H1 (cell line): ENCODE data around the gene MRPS5. TPM values are rescaled to one million over a fixed set of nuclear protein-coding genes. Genes with fewer than 3 reads are reported as not detected.

Experiments used
- CTCF ChIA-PET: fragments of 300-600 bp; sonication (Branson Sonifier 250); formaldehyde crosslinking; loops from one replicate; lab custom pipeline; 2021; ENCODE audit not compliant: partially characterized antibody; lab: Charles Lee
- POLR2A ChIA-PET: fragments of 300-600 bp; sonication (Branson Sonifier 250); formaldehyde crosslinking; loops from one replicate; lab custom pipeline; 2021; ENCODE audit warnings: inconsistent platforms; ENCODE audit not compliant: partially characterized antibody; lab: Charles Lee
- DNase-seq, 2 experiments: peaks; one replicate each; pipeline versions ENCODE4 v3.0.0 to v3.0.0-alpha.2; 2010 to 2022; ENCODE audit warnings: low spot score in 2 of 2, low read depth in 1 of 2, mixed read lengths in 1 of 2
- FAIRE-seq: peaks from 2 replicates; lab custom pipeline; 2011; peaks lifted over from hg19 to GRCh38; lab: Jason Lieb, UNC
- H2AFZ ChIP-seq: 2 replicates; pipeline ENCODE4 v1.8.1; 2012; ENCODE audit warnings: low read length, inconsistent platforms
- H2AK5ac ChIP-seq: 2 replicates; pipeline ENCODE4 v1.6.1; 2013; ENCODE audit warnings: low read depth, low read length
- H2BK120ac ChIP-seq: replicated peaks from 2 replicates; pipeline ENCODE3; 2013; ENCODE audit warnings: low read depth, low read length, inconsistent platforms
- H2BK12ac ChIP-seq: 2 replicates; pipeline ENCODE4 v1.6.1; 2013; ENCODE audit warnings: low read depth, low read length
- H2BK15ac ChIP-seq: 2 replicates; pipeline ENCODE4 v1.6.1; 2013; ENCODE audit warnings: low read length
- H2BK20ac ChIP-seq: 2 replicates; pipeline ENCODE4 v1.6.1; 2013; ENCODE audit warnings: low read length
- H2BK5ac ChIP-seq: 2 replicates; pipeline ENCODE4 v1.6.1; 2013; ENCODE audit warnings: low read depth, low read length
- H3K14ac ChIP-seq: 2 replicates; pipeline ENCODE4 v1.6.1; 2013; ENCODE audit warnings: inconsistent platforms; ENCODE audit not compliant: insufficient read length
- H3K18ac ChIP-seq: 2 replicates; pipeline ENCODE4 v1.6.1; 2013; ENCODE audit warnings: low read length; ENCODE audit errors: extremely low read depth
- H3K23ac ChIP-seq: 2 replicates; pipeline ENCODE4 v1.6.1; 2013; ENCODE audit warnings: inconsistent platforms; ENCODE audit not compliant: insufficient read length
- H3K23me2 ChIP-seq: 2 replicates; pipeline ENCODE4 v1.6.1; 2013; ENCODE audit warnings: low read depth, low read length
- H3K27ac ChIP-seq: 2 replicates; pipeline ENCODE4 v1.6.1; 2011; ENCODE audit warnings: low read depth, low read length, inconsistent platforms
- H3K27me3 ChIP-seq, 4 experiments: replicated peaks in 1 of 4; 1 replicate in 1 of 4; 2 replicates in 3 of 4; pipeline versions ENCODE4 v1.6.1 to v1.8.1; 2011 to 2013; ENCODE audit warnings: low read length in 3 of 4, mild to moderate bottlenecking in 3 of 4, inconsistent platforms in 2 of 4, mixed read lengths in 2 of 4, moderate library complexity in 1 of 4; ENCODE audit not compliant: control insufficient read depth in 3 of 4, insufficient read depth in 3 of 4; ENCODE audit errors: extremely low read depth in 1 of 4
- H3K36me3 ChIP-seq, 4 experiments: 2 replicates each; pipeline versions ENCODE4 v1.6.1 to v1.8.1; 2011 to 2013; ENCODE audit warnings: mild to moderate bottlenecking in 4 of 4, low read length in 3 of 4, moderate library complexity in 2 of 4, control low read depth in 1 of 4, inconsistent platforms in 1 of 4; ENCODE audit not compliant: insufficient read depth in 4 of 4, control insufficient read depth in 2 of 4
- H3K4ac ChIP-seq: replicated peaks from 2 replicates; pipeline ENCODE3; 2013; ENCODE audit warnings: low read length, low read depth, mixed read lengths, inconsistent platforms; ENCODE audit not compliant: insufficient read length
- H3K4me1 ChIP-seq, 4 experiments: replicated peaks in 1 of 4; 1 replicate in 1 of 4; 2 replicates in 3 of 4; pipeline versions ENCODE4 v1.6.1 to v1.8.1; 2011 to 2013; ENCODE audit warnings: low read length in 3 of 4, inconsistent platforms in 2 of 4, mixed read lengths in 1 of 4; ENCODE audit not compliant: insufficient read depth in 4 of 4, control insufficient read depth in 3 of 4
- H3K4me2 ChIP-seq, 2 experiments: 2 replicates each; pipeline versions ENCODE4 v1.6.1 to v1.8.1; 2011 to 2013; ENCODE audit warnings: low read depth in 2 of 2, low read length in 2 of 2, control low read depth in 1 of 2, inconsistent platforms in 1 of 2, mild to moderate bottlenecking in 1 of 2; ENCODE audit not compliant: insufficient read depth in 1 of 2
- H3K4me3 ChIP-seq, 4 experiments: fragments of 200-600, 300-600 bp in 1 of 4; sonication (generic), shearing (Covaris generic), sonication (Bioruptor Twin) in 1 of 4; 2 replicates each; pipeline versions ENCODE4 v1.5.1 to v1.8.1; 2011 to 2016; ENCODE audit warnings: low read length in 4 of 4, low read depth in 3 of 4, control low read depth in 2 of 4, inconsistent platforms in 2 of 4, mild to moderate bottlenecking in 2 of 4, mixed read lengths in 1 of 4, moderate library complexity in 1 of 4; ENCODE audit not compliant: insufficient read depth in 2 of 4; ENCODE audit errors: extremely low read depth in 1 of 4
- H3K56ac ChIP-seq: replicated peaks from 2 replicates; pipeline ENCODE3; 2013; ENCODE audit warnings: low read depth, mild to moderate bottlenecking, mixed read lengths, low read length, inconsistent platforms; ENCODE audit not compliant: insufficient read length
- H3K79me1 ChIP-seq: 2 replicates; pipeline ENCODE4 v1.6.1; 2013; ENCODE audit warnings: low read depth, low read length, control low read depth
- H3K79me2 ChIP-seq, 2 experiments: 2 replicates each; pipeline versions ENCODE4 v1.6.1 to v1.8.1; 2012 to 2013; ENCODE audit warnings: low read length in 2 of 2, mild to moderate bottlenecking in 2 of 2, inconsistent platforms in 1 of 2; ENCODE audit not compliant: insufficient read depth in 2 of 2, control insufficient read depth in 1 of 2
- H3K9ac ChIP-seq, 4 experiments: replicated peaks in 1 of 4; 1 replicate in 1 of 4; 2 replicates in 3 of 4; pipeline versions ENCODE4 v1.6.1 to v1.8.1; 2011 to 2013; ENCODE audit warnings: low read depth in 3 of 4, low read length in 3 of 4, control low read depth in 2 of 4, mild to moderate bottlenecking in 2 of 4, moderate library complexity in 2 of 4, inconsistent platforms in 1 of 4; ENCODE audit errors: extremely low read depth in 1 of 4
- H3K9me3 ChIP-seq, 2 experiments: 2 replicates each; pipeline versions ENCODE4 v1.6.1 to v1.8.1; 2012 to 2013; ENCODE audit warnings: mild to moderate bottlenecking in 2 of 2, moderate library complexity in 2 of 2, control low read depth in 1 of 2, inconsistent platforms in 1 of 2, low read depth in 1 of 2, low read length in 1 of 2, mixed read lengths in 1 of 2; ENCODE audit not compliant: insufficient read depth in 2 of 2
- H4K20me1 ChIP-seq, 2 experiments: replicated peaks in 1 of 2; 2 replicates each; pipeline versions ENCODE3 to v1.8.1; 2011 to 2013; ENCODE audit warnings: inconsistent platforms in 2 of 2, low read length in 2 of 2, mild to moderate bottlenecking in 1 of 2; ENCODE audit not compliant: insufficient read depth in 2 of 2, control insufficient read depth in 1 of 2
- H4K5ac ChIP-seq: 2 replicates; pipeline ENCODE4 v1.6.1; 2013; ENCODE audit warnings: low read length, low read depth, mixed read lengths, inconsistent platforms; ENCODE audit not compliant: insufficient read length
- H4K8ac ChIP-seq: 2 replicates; pipeline ENCODE4 v1.8.0; 2013; ENCODE audit warnings: mild to moderate bottlenecking, moderate library complexity, low read length, inconsistent platforms; ENCODE audit not compliant: insufficient read depth; ENCODE audit errors: extremely low read depth
- H4K91ac ChIP-seq: replicated peaks from 2 replicates; pipeline ENCODE3; 2013; ENCODE audit warnings: low read length, mixed read lengths, inconsistent platforms; ENCODE audit not compliant: insufficient read length
- BCL11A ChIP-seq, 2 experiments: IDR thresholded peaks; one replicate each; pipeline ENCODE4 v1.6.1; 2011; ENCODE audit warnings: low read depth in 2 of 2, low read length in 2 of 2, mild to moderate bottlenecking in 2 of 2
- CEBPB ChIP-seq: IDR thresholded peaks from 2 replicates; pipeline ENCODE4 v1.6.1; 2012; ENCODE audit warnings: low read depth, low read length
- CHD1 ChIP-seq: IDR thresholded peaks from 2 replicates; pipeline ENCODE4 v1.6.1; 2012; ENCODE audit warnings: low read depth, low read length, improper control_type of control experiment
- EP300 ChIP-seq, 2 experiments: IDR thresholded peaks; 1 replicate in 1 of 2; 2 replicates in 1 of 2; pipeline ENCODE4 v1.6.1; 2011 to 2012; ENCODE audit warnings: low read depth in 2 of 2, low read length in 2 of 2, mild to moderate bottlenecking in 2 of 2, borderline replicate concordance in 1 of 2, inconsistent platforms in 1 of 2, moderate library complexity in 1 of 2
- EZH2 ChIP-seq: fragments of 200-600 bp; sonication (generic); IDR thresholded peaks from 2 replicates; pipeline ENCODE4 v1.7.1; 2012; ENCODE audit warnings: low read depth, mild to moderate bottlenecking, moderate library complexity, low read length, inconsistent platforms; ENCODE audit not compliant: severe bottlenecking
- HDAC2 ChIP-seq, 2 experiments: fragments of 300-600 bp in 1 of 2; sonication (generic) in 1 of 2; IDR thresholded peaks; 2 replicates each; pipeline ENCODE4 v1.6.1; 2011 to 2012; ENCODE audit warnings: low read depth in 2 of 2, low read length in 2 of 2, mild to moderate bottlenecking in 2 of 2, moderate library complexity in 2 of 2, borderline replicate concordance in 1 of 2, inconsistent platforms in 1 of 2
- HDAC6 ChIP-seq: IDR thresholded peaks from one replicate; pipeline ENCODE4 v1.7.1; 2012; ENCODE audit warnings: low read depth, mild to moderate bottlenecking, inconsistent platforms, low read length, moderate library complexity
- JUND ChIP-seq: IDR thresholded peaks from 2 replicates; pipeline ENCODE4 v1.6.1; 2011; ENCODE audit warnings: mild to moderate bottlenecking, improper control_type of control experiment, low read length
- KDM4A ChIP-seq: IDR thresholded peaks from one replicate; pipeline ENCODE4 v1.7.1; 2012; ENCODE audit warnings: low read depth, mild to moderate bottlenecking, moderate library complexity, low read length, inconsistent platforms; ENCODE audit not compliant: severe bottlenecking
- RNF2 ChIP-seq: fragments of 200-900, 300-1000 bp; sonication (generic); IDR thresholded peaks from 2 replicates; pipeline ENCODE4 v1.7.1; 2016; ENCODE audit warnings: borderline replicate concordance, low read depth, mild to moderate bottlenecking, antibody characterized with exemption, low read length; ENCODE audit not compliant: poor library complexity, severe bottlenecking; ENCODE audit errors: missing control alignments
- SIRT6 ChIP-seq: IDR thresholded peaks from one replicate; pipeline ENCODE4 v1.7.1; 2012; ENCODE audit warnings: low read length, inconsistent platforms
- SIX5 ChIP-seq: IDR thresholded peaks from 2 replicates; pipeline ENCODE4 v1.6.1; 2011; ENCODE audit warnings: mild to moderate bottlenecking, low read depth, low read length
- SP1 ChIP-seq: IDR thresholded peaks from 2 replicates; pipeline ENCODE4 v1.6.1; 2011; ENCODE audit warnings: low read depth, low read length
- SP2 ChIP-seq: IDR thresholded peaks from 2 replicates; pipeline ENCODE4 v1.6.1; 2012; ENCODE audit warnings: mild to moderate bottlenecking, low read length, inconsistent platforms
- SRF ChIP-seq: IDR thresholded peaks from 2 replicates; pipeline ENCODE4 v1.6.1; 2011; ENCODE audit warnings: mild to moderate bottlenecking, low read depth, low read length, moderate library complexity
- WGBS, 2 experiments: shearing (Covaris generic) in 1 of 2; methylation state at CpG; one replicate each; pipeline versions ENCODE4 v1.1.6 to v1.1.7; 2013 to 2015; ENCODE audit warnings: low lambda C conversion rate in 2 of 2, mixed read lengths in 2 of 2, inconsistent platforms in 1 of 2, low coverage in 1 of 2, missing lambda C conversion rate in 1 of 2; ENCODE audit not compliant: insufficient replicate concordance in 2 of 2, insufficient coverage in 1 of 2, insufficient read length in 1 of 2; ENCODE audit errors: extremely low coverage in 1 of 2, missing lambda C conversion rate in 1 of 2; 5-methylcytosine and 5-hydroxymethylcytosine counted together
- polyA plus RNA-seq, 7 experiments: library from polyadenylated mRNA; depleted of rRNA in 3 of 7; stranded (reverse) in 5 of 7; unstranded in 2 of 7; fragments of >200 nt in 5 of 7; fragments of 200-250 nt in 2 of 7; gene quantifications; 1 replicate in 5 of 7; 2 replicates in 1 of 7; 4 replicates in 1 of 7; pipeline versions ENCODE4 v1.2.1 to v1.2.3, GENCODE V29; 2011 to 2013; ENCODE audit warnings: missing spikeins in 2 of 7, mixed read lengths in 2 of 7
- total RNA-seq: library from RNA; stranded (reverse); fragmentation: NEBNext Ultra II Directional; extraction: Animal tissue kit (Norgen Biotek cat#: 25700); gene quantifications from 2 replicates; pipeline ENCODE4 v1.2.1, GENCODE V29; 2021

MRPS5 gene
- total and polyA plus RNA-seq, 2 of the 8 experiments (the other 6 are each of a cell fraction or from before 2014, with no cell fraction given), result 36.7 to 53.0 TPM

DNA sequence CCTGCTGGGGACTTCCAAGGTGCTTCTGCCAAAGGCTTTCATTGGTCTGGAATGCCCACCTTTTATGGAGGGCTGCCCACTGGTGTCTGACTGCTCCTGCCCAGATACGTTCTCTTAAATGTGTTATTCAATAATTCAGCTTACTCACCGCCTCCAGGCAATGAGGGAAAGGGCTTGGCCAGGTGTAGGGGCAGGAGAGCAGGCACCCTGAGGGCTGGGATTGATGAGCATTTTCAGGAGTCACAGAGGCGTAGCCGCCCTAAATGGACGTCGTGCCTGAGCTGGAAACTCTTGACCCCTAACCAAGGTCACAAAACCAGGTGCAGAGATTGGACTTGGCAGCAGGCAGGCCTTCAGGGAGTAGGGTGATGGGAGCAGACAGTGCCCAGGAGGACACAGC is 69.3 kb downstream of the MRPS5 start:
- Histone ChIP-seq H3K36me3 (no peaks in the 10 kb centered on the region), H3K79me2 (no peaks in the 10 kb centered on the region), H4K8ac (no peak overlapping the region), H3K56ac (no peak overlapping the region), H3K23me2 (no peaks in the 10 kb centered on the region), H3K23ac (no peak overlapping the region), H2BK5ac (no peak overlapping the region), H4K5ac (no peak overlapping the region), H3K9ac (no peak overlapping the region), H3K79me1 (no peaks in the 10 kb centered on the region), H4K91ac (no peak overlapping the region), H2AK5ac (no peak overlapping the region), H4K20me1 (no peaks in the 10 kb centered on the region), H3K4me3 (no peak overlapping the region), H3K27me3 (no peaks in the 10 kb centered on the region), H3K18ac (no peak overlapping the region), H2BK120ac (no peak overlapping the region), H3K4ac (no peak overlapping the region), H2BK20ac (no peak overlapping the region), H3K27ac (no peak overlapping the region), H2AFZ (no peak overlapping the region), H2BK12ac (no peak overlapping the region), H2BK15ac (no peak overlapping the region), H3K4me1 (no peaks in the 10 kb centered on the region; a peak in 1 of 7 replicates), H3K4me2 (no peak overlapping the region), H3K9me3 (peaks cover 75 to 91% of the 10 kb centered on the region in 2 experiments), H3K14ac (no peak overlapping the region)
- ChIA-PET POLR2A (no interaction called here), CTCF (interaction anchor here (1.3 to 2.2 kb wide), 3 partner anchors 11 to 30 kb away, joined by 3 to 10 read pairs (median 5); no protein-coding TSS in a partner anchor)
- DNase-seq, result no peak
- WGBS, 2 experiments, result 92% methylated on average over 6 of the region's 6 CpGs; no CpG with 5 or more reads in 1 of the 2 experiments
- no peak for FAIRE-seq
- TF ChIP-seq HDAC6 (no peak), HDAC2 (IDR thresholded peaks at IDR 0.05; ENCODE audit: borderline replicate concordance in 1 of 2, low read depth in 2 of 2, low read length in 2 of 2) (no peak), SRF (no peak), JUND (no peak), SP2 (no peak), CHD1 (no peak), BCL11A (IDR thresholded peaks at IDR 0.05; ENCODE audit: low read depth in 2 of 2, low read length in 2 of 2) (no peak), SIX5 (no peak), CEBPB (no peak), SIRT6 (no peak), EP300 (IDR thresholded peaks at IDR 0.05; ENCODE audit: borderline replicate concordance in 1 of 2, low read depth in 2 of 2, low read length in 2 of 2) (no peak), RNF2 (no peak), KDM4A (no peak), SP1 (no peak), EZH2 (no peak)
